Measurements from ENCODE around the gene PCMT1.

PCMT1 gene

DNA sequence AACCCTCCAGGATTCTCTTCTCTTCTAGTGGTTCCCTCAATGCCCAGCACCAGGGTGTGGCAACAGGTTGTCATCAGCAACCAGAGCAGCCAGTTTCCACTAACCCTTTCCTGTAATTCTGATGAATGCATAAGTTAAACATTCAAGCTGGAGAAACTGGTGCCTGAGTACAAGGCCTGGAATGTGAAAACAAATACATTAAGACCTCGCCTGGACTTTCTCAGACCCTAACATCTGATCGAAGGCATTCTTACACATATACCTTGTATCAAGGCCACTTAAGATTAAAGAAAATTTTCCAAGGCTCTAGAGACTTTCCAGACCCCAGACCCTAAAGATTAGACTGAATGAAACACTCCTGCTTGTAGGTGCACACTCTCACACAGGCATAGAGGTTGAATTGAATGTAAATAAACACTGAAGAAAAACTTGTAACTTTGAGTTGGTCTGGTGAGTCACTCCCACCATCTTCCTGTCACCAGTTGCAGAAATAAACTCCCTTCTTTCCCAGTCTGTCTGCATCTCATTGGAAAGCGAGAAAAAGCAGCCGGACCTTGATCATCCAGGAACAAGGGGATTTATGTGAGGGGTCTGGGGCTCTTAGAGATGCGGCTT, 105.6 kb downstream of the PCMT1 start:
- DNase-seq (ENCODE audit: low spot score), result no peak

DNA sequence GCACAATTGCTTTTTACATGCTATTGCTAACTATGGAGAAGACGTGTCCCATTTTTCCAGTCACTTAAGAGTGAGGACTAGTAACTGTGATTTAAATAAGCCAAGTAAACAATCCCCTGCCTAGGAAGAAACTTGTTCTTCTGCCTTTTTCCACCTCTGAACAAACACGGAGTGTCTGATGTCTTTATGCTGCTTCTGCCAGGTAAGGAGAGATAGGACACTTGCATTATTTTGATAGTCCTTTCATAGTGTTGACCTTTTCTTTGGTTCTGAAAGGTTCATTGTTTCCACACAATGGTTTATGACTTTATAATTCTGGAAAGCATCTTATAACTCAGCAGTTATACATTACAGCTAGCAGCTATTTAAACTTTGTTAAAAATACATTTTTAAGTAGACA, 106.2 kb downstream of the PCMT1 start:
- DNase-seq (ENCODE audit: low spot score), result no peak

DNA sequence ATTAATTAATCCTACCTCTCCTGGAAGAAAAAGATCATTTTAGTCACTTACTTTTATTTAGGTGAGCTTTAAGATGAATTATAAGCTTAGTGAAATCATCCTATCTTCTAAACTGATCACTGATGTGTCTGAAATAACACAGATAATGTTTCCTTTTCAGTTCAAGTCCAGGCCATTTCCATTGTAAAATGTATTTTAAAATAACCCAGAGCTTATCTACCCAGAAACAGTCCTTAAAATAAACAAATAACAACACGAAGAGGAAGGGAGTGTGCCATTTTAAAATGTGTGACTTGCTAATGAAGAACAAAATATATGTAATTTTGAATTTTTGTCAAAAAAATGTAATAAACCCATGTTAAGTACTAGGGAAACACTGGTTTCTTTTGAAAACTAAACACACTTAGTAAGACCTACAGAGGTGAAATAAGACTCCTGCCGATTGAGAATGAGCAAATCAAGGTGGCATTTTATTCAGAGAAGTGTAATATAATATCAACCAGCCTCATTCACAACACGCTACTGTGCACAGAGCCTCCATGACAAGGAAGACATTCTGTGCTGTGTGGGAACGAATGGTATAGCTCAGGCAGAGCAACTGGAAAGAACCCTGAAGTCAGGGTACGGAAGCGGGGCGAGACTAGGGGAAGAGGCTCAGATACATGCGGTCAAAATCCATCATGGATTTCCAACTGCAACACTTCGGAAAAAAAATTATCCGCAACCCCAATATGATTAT, 106.9 kb downstream of the PCMT1 start:
- no peak for DNase-seq (ENCODE audit: low spot score)

DNA sequence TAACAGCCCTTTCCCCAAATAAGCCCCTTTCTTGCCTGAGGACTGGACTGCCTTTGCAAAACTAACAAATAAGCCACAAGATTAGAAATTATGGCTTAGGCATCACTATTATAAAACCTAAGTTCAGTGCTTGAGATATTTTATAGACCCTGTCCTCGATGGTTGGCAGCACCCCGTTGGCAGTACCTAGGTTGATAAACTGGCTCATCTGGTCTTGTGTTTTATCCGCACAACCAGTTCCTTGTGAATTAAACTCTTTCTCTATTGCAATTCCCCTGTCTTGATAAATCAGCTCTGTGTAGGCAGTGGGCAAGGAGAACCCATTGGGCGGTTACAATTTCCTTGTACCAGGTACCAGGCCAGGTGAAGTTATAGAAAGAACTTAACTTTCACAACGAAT, 108.0 kb downstream of the PCMT1 start:
- DNase-seq (ENCODE audit: low spot score), result no peak

DNA sequence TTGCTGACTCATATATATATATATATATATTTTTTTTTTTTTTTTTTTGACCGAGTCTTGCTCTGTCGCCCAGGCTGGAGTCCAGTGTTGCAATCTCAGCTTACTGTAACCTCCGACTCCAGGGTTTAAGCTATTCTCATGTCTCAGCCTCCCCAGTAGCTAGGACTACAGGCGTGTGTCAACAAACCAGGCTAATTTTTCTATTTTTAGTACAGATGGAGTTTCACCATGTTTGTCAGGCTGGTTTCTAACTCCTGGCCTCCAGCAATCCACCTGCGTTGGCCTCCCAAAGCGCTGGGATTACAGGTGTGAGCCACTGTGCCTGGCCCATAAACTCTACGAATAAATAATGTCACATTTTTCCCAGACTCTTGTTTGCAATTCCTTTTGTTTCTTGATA, 109.8 kb downstream of the PCMT1 start:
- DNase-seq (ENCODE audit: low spot score), result no peak

DNA sequence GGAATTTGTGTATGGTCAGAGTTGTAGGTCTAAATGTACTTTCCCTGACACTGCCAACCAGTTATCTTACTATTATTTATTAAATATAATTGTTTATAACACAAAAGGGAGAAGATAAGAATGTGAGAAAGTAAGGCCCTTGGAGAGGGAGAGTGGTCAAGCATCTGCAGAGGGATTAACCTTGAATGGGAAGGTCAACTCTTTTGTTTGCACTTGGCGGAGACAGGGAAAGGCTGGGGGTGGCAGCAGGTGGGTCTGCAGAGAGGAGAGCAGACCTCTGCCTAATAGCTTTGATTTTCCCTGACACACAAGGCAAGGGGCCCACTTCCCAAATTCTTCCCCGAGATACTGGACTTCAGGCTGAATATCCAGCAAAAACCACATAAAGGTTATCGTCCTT, 110.4 kb downstream of the PCMT1 start:
- no peak for DNase-seq (ENCODE audit: low spot score)

DNA sequence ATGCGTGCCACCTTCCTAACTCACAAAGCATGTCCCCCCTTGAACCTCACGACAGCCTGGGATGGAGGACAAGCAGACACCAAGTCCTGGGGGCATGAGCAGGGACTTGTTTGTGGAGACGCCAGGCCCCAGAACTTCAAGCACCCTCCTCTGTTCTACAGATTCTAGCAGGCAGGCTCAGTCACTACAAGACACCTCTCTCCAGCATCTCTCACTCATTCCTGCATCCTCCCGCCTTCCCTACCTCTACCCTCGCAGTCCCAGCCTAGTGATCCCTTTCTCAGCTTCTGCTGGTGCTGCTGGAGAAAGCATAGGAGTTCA, 110.9 kb downstream of the PCMT1 start:
- no peak for DNase-seq (ENCODE audit: low spot score)

All from GM03348 (cell line).